SK-N-SH treated with all-trans-retinoic acid at 6 μM for 48 hours (cell line): ENCODE measurements around the gene DTNB.

ENCODE experiments used
- ATAC-seq: fragments of 200-7000 bp; cut with Tn5 transposase; 3 replicates; pipeline ENCODE4 v1.9.1; 2020; ENCODE audit warnings: mild to moderate bottlenecking, moderate library complexity
- ARNTL ChIP-seq: fragments of 450-650 bp; formaldehyde crosslinking; IDR thresholded peaks from 2 replicates; pipeline ENCODE4 v1.5.0; 2020; ENCODE audit warnings: low read depth, mild to moderate bottlenecking, moderate library complexity, borderline replicate concordance
- BACH2 ChIP-seq: fragments of 250-450 bp; sonication (Bioruptor Pico); IDR thresholded peaks from 2 replicates; pipeline ENCODE4 v1.9.0; 2021; ENCODE audit warnings: mild to moderate bottlenecking, borderline replicate concordance
- CSDC2 ChIP-seq: fragments of 250-450 bp; sonication (Bioruptor Pico); IDR thresholded peaks from 2 replicates; pipeline ENCODE4 v1.5.0; 2020; ENCODE audit warnings: mild to moderate bottlenecking, moderate library complexity
- ESRRG ChIP-seq: fragments of 250-450 bp; sonication (Bioruptor Pico); IDR thresholded peaks from 2 replicates; pipeline ENCODE4 v1.6.1; 2021; ENCODE audit warnings: mild to moderate bottlenecking
- GLIS3 ChIP-seq: fragments of 250-450 bp; sonication (Bioruptor Pico); IDR thresholded peaks from 2 replicates; pipeline ENCODE4 v1.5.0; 2020; ENCODE audit warnings: mild to moderate bottlenecking, moderate library complexity
- ISL1 ChIP-seq: fragments of 250-450 bp; sonication (Bioruptor Pico); IDR thresholded peaks from 2 replicates; pipeline ENCODE4 v2.1.2; 2022; ENCODE audit warnings: mild to moderate bottlenecking, moderate library complexity
- OSR1 ChIP-seq: fragments of 250-450 bp; sonication (Bioruptor Pico); IDR thresholded peaks from 2 replicates; pipeline ENCODE4 v1.8.0; 2022; ENCODE audit warnings: moderate library complexity, mild to moderate bottlenecking, inconsistent platforms
- PPARA ChIP-seq: fragments of 250-450 bp; sonication (Bioruptor Pico); IDR thresholded peaks from 2 replicates; pipeline ENCODE4 v1.5.0; 2020; ENCODE audit warnings: mild to moderate bottlenecking, borderline replicate concordance
- RARB ChIP-seq: fragments of 250-450 bp; sonication (Bioruptor Pico); IDR thresholded peaks from 2 replicates; pipeline ENCODE4 v1.8.0; 2021; ENCODE audit warnings: mild to moderate bottlenecking, moderate library complexity
- SNAI2 ChIP-seq: fragments of 250-450 bp; sonication (Bioruptor Pico); IDR thresholded peaks from 2 replicates; pipeline ENCODE4 v1.5.0; 2020; ENCODE audit warnings: mild to moderate bottlenecking, moderate library complexity
- TCF4 ChIP-seq: fragments of 250-450 bp; sonication (Bioruptor Pico); IDR thresholded peaks from 2 replicates; pipeline ENCODE4 v1.8.0; 2021; ENCODE audit warnings: mild to moderate bottlenecking, moderate library complexity, borderline replicate concordance
- TOX ChIP-seq: fragments of 250-450 bp; sonication (Bioruptor Pico); IDR thresholded peaks from 2 replicates; pipeline ENCODE4 v1.8.0; 2021; ENCODE audit warnings: mild to moderate bottlenecking, moderate library complexity, borderline replicate concordance
- ZC3H10 ChIP-seq: fragments of 250-450 bp; sonication (Bioruptor Pico); IDR thresholded peaks from 2 replicates; pipeline ENCODE4 v1.5.1; 2021; ENCODE audit warnings: mild to moderate bottlenecking, moderate library complexity
- ZFP3 ChIP-seq: fragments of 250-450 bp; sonication (Bioruptor Pico); IDR thresholded peaks from 2 replicates; pipeline ENCODE4 v1.5.0; 2020; ENCODE audit warnings: mild to moderate bottlenecking, moderate library complexity
- ZFP30 ChIP-seq: fragments of 450-650 bp; formaldehyde crosslinking; IDR thresholded peaks from 2 replicates; pipeline ENCODE4 v1.5.0; 2022; ENCODE audit warnings: mild to moderate bottlenecking, moderate library complexity
- ZNF565 ChIP-seq: fragments of 450-650 bp; formaldehyde crosslinking; conservative IDR thresholded peaks from 2 replicates; pipeline ENCODE4 v1.5.0; 2020; ENCODE audit warnings: low read depth, mild to moderate bottlenecking, moderate library complexity
- ZNF70 ChIP-seq: fragments of 450-650 bp; formaldehyde crosslinking; IDR thresholded peaks from 2 replicates; pipeline ENCODE4 v1.5.0; 2020; ENCODE audit warnings: mild to moderate bottlenecking, moderate library complexity
- ZNF8 ChIP-seq: fragments of 450-650 bp; formaldehyde crosslinking; IDR thresholded peaks from 2 replicates; pipeline ENCODE4 v1.5.0; 2020; ENCODE audit warnings: mild to moderate bottlenecking, moderate library complexity
- TF ChIP-seq, protein P1 (sequence below): fragments of 250-450 bp; sonication (Bioruptor Pico); IDR thresholded peaks from 2 replicates; pipeline ENCODE4 v1.5.1; 2021; ENCODE audit warnings: mild to moderate bottlenecking, moderate library complexity
- TF ChIP-seq, protein P2 (sequence below): fragments of 250-450 bp; sonication (Bioruptor Pico); IDR thresholded peaks from 2 replicates; pipeline ENCODE4 v1.8.0; 2020; ENCODE audit warnings: mild to moderate bottlenecking, moderate library complexity, borderline replicate concordance
- TF ChIP-seq, protein P3 (sequence below): fragments of 250-450 bp; sonication (Bioruptor Pico); IDR thresholded peaks from 2 replicates; pipeline ENCODE4 v1.8.0; 2021; ENCODE audit warnings: low read depth, mild to moderate bottlenecking, moderate library complexity, borderline replicate concordance
- TF ChIP-seq, protein P4 (sequence below): fragments of 250-450 bp; sonication (Bioruptor Pico); IDR thresholded peaks from 2 replicates; pipeline ENCODE4 v1.5.1; 2020; ENCODE audit warnings: low read depth, mild to moderate bottlenecking, moderate library complexity
- TF ChIP-seq, protein P5 (sequence below): fragments of 250-450 bp; sonication (Bioruptor Pico); IDR thresholded peaks from 2 replicates; pipeline ENCODE4 v1.5.0; 2020; ENCODE audit warnings: mild to moderate bottlenecking, moderate library complexity

DTNB gene

DNA sequence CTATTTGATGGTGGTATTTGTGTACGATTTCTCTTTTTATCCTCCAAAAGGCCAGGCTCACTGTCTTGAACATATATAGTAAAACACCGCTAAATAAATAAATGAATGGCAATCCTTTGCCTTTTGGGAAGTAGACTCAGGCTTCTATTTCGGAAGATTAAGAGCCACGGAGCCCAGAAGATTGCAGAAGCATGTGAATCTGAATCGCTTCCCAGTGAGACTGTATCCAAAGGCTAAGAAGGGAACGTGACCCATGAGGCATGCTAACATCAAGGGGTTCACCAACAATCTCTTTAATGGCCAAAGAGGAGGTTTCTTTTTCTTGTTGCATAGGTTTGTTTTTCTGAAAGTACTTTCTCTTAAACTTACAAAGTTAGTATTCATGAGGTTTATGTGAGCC, 261.6 kb downstream of the DTNB start:
- TF ChIP-seq ZNF70 (no peak), ZNF8 (no peak), ZC3H10 (CRISPR knock-in tag) (no peak), GLIS3 (CRISPR knock-in tag) (no peak), BACH2 (CRISPR knock-in tag) (no peak), TCF4 (CRISPR knock-in tag) (no peak), ZFP3 (CRISPR knock-in tag) (no peak), TOX (CRISPR knock-in tag) (no peak), ARNTL (CRISPR knock-in tag) (no peak), RARB (CRISPR knock-in tag) (no peak), OSR1 (CRISPR knock-in tag) (no peak), SNAI2 (CRISPR knock-in tag) (no peak), ZNF565 (CRISPR knock-in tag) (no peak), ISL1 (CRISPR knock-in tag) (no peak), ZFP30 (no peak), PPARA (CRISPR knock-in tag) (no peak), ESRRG (no peak)
- TF ChIP-seq, protein P1, sequence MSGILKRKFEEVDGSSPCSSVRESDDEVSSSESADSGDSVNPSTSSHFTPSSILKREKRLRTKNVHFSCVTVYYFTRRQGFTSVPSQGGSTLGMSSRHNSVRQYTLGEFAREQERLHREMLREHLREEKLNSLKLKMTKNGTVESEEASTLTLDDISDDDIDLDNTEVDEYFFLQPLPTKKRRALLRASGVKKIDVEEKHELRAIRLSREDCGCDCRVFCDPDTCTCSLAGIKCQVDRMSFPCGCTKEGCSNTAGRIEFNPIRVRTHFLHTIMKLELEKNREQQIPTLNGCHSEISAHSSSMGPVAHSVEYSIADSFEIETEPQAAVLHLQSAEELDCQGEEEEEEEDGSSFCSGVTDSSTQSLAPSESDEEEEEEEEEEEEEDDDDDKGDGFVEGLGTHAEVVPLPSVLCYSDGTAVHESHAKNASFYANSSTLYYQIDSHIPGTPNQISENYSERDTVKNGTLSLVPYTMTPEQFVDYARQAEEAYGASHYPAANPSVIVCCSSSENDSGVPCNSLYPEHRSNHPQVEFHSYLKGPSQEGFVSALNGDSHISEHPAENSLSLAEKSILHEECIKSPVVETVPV (CRISPR knock-in tag), result no peak
- TF ChIP-seq, protein P2, sequence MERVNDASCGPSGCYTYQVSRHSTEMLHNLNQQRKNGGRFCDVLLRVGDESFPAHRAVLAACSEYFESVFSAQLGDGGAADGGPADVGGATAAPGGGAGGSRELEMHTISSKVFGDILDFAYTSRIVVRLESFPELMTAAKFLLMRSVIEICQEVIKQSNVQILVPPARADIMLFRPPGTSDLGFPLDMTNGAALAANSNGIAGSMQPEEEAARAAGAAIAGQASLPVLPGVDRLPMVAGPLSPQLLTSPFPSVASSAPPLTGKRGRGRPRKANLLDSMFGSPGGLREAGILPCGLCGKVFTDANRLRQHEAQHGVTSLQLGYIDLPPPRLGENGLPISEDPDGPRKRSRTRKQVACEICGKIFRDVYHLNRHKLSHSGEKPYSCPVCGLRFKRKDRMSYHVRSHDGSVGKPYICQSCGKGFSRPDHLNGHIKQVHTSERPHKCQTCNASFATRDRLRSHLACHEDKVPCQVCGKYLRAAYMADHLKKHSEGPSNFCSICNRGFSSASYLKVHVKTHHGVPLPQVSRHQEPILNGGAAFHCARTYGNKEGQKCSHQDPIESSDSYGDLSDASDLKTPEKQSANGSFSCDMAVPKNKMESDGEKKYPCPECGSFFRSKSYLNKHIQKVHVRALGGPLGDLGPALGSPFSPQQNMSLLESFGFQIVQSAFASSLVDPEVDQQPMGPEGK (CRISPR knock-in tag), result no peak
- TF ChIP-seq, protein P3, sequence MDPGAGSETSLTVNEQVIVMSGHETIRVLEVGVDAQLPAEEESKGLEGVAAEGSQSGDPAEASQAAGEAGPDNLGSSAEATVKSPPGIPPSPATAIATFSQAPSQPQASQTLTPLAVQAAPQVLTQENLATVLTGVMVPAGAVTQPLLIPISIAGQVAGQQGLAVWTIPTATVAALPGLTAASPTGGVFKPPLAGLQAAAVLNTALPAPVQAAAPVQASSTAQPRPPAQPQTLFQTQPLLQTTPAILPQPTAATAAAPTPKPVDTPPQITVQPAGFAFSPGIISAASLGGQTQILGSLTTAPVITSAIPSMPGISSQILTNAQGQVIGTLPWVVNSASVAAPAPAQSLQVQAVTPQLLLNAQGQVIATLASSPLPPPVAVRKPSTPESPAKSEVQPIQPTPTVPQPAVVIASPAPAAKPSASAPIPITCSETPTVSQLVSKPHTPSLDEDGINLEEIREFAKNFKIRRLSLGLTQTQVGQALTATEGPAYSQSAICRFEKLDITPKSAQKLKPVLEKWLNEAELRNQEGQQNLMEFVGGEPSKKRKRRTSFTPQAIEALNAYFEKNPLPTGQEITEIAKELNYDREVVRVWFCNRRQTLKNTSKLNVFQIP (CRISPR knock-in tag), result no peak
- no peak for ATAC-seq

DNA sequence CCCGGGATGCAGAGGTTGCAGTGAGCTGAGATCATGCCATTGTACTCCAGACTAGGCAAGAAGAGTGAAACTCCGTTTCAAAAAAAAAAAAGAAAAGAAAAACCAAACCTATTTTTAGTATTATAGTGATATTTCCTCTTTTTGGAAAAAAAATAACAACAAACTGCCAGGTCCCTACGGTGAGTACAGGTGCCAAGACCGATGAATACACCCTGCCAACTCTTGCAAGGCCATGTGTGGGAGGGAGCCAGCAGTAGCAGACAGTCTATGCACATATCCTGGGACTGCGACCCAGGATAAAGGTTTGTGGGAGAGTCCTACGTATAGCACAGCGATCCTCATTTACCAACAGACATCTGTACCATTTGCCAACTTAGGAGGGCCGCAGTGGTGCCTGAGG, 262.1 kb downstream of the DTNB start:
- TF ChIP-seq CSDC2, result no peak
- TF ChIP-seq, protein P2 (CRISPR knock-in tag), result no peak
- TF ChIP-seq PPARA (CRISPR knock-in tag), result no peak
- TF ChIP-seq ZC3H10 (CRISPR knock-in tag), result no peak
- ATAC-seq, result no peak

DNA sequence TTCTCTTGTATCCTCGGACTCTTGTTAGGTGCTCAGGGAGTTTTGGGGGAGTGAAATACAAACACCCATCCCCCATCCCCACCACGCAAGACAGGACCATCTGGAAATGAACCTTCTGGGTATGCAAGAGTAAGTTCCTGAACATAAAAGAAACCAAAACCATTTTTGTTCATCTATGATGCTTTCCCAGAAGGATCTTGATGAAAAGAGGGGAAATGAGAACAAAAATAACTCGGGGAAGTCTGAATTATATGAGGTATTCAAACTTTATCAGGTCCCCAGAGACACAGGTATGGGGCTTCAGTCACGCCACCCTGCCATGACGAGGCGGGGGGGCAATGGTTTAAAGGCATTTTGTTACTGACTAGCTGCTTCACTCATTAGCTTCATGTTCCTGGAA, 263.0 kb downstream of the DTNB start:
- ATAC-seq, result no peak

More for the DNA sequence above, 263.0 kb downstream of the DTNB start:
- no peak for TF ChIP-seq ZNF565 (CRISPR knock-in tag)
- no peak for TF ChIP-seq BACH2 (CRISPR knock-in tag)
- no peak for TF ChIP-seq ZC3H10 (CRISPR knock-in tag)
- no peak for TF ChIP-seq ISL1 (CRISPR knock-in tag)
- TF ChIP-seq, protein P4, sequence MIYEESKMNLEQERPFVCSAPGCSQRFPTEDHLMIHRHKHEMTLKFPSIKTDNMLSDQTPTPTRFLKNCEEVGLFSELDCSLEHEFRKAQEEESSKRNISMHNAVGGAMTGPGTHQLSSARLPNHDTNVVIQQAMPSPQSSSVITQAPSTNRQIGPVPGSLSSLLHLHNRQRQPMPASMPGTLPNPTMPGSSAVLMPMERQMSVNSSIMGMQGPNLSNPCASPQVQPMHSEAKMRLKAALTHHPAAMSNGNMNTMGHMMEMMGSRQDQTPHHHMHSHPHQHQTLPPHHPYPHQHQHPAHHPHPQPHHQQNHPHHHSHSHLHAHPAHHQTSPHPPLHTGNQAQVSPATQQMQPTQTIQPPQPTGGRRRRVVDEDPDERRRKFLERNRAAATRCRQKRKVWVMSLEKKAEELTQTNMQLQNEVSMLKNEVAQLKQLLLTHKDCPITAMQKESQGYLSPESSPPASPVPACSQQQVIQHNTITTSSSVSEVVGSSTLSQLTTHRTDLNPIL, result no peak
- no peak for TF ChIP-seq CSDC2
- TF ChIP-seq, protein P3 (CRISPR knock-in tag), result no peak
- TF ChIP-seq GLIS3 (CRISPR knock-in tag), result no peak
- no peak for TF ChIP-seq TCF4 (CRISPR knock-in tag)
- TF ChIP-seq OSR1 (CRISPR knock-in tag), result no peak
- no peak for TF ChIP-seq TOX (CRISPR knock-in tag)
- TF ChIP-seq, protein P5, sequence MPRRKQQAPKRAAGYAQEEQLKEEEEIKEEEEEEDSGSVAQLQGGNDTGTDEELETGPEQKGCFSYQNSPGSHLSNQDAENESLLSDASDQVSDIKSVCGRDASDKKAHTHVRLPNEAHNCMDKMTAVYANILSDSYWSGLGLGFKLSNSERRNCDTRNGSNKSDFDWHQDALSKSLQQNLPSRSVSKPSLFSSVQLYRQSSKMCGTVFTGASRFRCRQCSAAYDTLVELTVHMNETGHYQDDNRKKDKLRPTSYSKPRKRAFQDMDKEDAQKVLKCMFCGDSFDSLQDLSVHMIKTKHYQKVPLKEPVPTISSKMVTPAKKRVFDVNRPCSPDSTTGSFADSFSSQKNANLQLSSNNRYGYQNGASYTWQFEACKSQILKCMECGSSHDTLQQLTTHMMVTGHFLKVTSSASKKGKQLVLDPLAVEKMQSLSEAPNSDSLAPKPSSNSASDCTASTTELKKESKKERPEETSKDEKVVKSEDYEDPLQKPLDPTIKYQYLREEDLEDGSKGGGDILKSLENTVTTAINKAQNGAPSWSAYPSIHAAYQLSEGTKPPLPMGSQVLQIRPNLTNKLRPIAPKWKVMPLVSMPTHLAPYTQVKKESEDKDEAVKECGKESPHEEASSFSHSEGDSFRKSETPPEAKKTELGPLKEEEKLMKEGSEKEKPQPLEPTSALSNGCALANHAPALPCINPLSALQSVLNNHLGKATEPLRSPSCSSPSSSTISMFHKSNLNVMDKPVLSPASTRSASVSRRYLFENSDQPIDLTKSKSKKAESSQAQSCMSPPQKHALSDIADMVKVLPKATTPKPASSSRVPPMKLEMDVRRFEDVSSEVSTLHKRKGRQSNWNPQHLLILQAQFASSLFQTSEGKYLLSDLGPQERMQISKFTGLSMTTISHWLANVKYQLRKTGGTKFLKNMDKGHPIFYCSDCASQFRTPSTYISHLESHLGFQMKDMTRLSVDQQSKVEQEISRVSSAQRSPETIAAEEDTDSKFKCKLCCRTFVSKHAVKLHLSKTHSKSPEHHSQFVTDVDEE (CRISPR knock-in tag), result no peak
- no peak for TF ChIP-seq ESRRG
- no peak for TF ChIP-seq PPARA (CRISPR knock-in tag)
